ENCODE results near the gene KRTAP29-1.

GRCh38 chr17:41298458-41299135 is 4.1 kb downstream of the KRTAP29-1 start:
- TF ChIP-seq POLR2AphosphoS5 (IDR thresholded peaks at IDR 0.05; ENCODE audit: low read depth, low read length) (no peak), POLR2A (IDR thresholded peaks at IDR 0.05; ENCODE audit: low read depth, low read length) (no peak), POU2F2 (IDR thresholded peaks at IDR 0.05; ENCODE audit: low read depth, low read length) (no peak), PAX5 (IDR thresholded peaks at IDR 0.05; ENCODE audit: insufficient read depth, low read length, severe bottlenecking) (no peak), TAF1 (IDR thresholded peaks at IDR 0.05; ENCODE audit: low read depth, low read length) (no peak)
